Measurements from ENCODE around the gene HELZ2. TPM values are rescaled to one million over a fixed set of nuclear protein-coding genes. Genes with fewer than 3 reads are reported as not detected.

The HELZ2 gene, protein sequence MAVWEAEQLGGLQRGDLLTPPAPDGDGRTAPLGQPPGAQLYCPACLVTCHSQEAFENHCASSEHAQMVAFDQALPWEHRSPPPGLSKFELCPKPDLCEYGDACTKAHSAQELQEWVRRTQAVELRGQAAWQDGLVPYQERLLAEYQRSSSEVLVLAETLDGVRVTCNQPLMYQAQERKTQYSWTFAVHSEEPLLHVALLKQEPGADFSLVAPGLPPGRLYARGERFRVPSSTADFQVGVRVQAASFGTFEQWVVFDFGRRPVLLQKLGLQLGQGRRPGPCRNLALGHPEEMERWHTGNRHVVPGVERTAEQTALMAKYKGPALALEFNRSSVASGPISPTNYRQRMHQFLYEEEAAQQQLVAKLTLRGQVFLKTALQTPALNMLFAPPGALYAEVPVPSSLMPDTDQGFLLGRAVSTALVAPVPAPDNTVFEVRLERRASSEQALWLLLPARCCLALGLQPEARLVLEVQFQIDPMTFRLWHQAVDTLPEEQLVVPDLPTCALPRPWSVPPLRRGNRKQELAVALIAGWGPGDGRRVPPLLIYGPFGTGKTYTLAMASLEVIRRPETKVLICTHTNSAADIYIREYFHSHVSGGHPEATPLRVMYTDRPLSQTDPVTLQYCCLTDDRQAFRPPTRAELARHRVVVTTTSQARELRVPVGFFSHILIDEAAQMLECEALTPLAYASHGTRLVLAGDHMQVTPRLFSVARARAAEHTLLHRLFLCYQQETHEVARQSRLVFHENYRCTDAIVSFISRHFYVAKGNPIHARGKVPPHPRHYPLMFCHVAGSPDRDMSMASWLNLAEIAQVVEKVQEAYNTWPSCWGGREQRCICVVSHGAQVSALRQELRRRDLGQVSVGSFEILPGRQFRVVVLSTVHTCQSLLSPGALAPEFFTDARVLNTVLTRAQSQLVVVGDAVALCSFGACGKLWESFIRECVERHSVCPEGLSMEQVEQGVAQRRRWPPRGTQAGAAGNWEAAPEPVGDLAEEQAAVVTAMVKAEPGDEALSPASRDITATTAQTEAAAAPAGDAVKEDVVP (N-terminal part only)
- 42.8 and 56.6 TPM in 2 replicates for total RNA-seq

DNA sequence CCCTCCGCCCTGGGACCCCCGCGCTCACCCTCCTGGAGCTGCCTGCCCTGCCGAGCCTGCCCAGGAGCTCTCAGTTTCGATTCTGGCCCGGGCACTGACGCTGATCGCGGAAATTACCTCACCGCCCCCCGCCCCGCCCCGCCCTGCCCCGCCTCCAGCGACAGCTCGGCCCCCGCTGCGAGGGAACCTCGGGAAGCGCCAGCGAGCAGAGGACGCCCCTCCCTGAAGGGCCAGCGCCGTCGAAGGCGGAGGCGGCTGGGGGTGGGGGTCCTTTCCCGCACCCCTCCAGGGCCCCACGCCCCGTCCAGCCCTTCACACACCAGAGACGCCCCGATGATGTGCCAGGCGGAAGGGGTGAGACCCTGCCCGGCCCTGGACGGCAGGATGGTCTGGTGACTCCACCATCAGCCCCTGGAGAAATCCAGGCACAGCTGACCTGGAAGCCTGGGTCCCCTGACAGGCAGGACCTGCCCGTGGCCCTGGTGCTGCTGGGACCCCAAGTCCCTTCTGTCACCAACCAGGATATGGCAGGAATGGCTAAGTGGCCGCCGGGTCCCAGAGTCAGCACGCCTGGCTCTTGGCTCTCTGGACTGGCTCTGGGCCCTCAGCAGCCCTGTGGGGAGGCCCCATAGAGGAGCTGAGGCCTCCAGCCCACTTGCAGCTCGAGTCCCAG lies at the start of gene HELZ2:
HELZ2 (minus strand) TSS at position 84 of the 673 bp plus-strand sequence. CDS start 1,854 bp downstream, outside the sequence.

DNA sequence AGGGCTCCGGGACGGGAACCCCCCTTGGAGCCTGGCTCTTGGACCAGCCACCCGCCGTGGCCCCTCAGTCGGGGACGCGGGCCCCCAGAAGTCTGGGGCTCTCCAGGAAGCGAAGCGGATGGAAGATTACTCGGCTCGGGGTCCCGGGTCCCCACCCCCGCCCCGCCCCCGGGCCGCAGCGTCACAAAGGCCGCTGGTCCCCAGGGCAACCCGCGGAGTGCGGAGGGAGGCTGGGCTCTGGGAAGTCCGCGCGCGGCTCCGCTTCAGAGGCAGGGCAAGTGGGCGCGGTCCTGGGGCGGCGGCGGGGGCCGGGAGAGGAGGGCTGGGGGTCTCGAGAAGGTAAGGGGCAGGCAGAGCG lies 20.1 kb downstream of the HELZ2 start, which contains the start of gene FNDC11:
FNDC11 (plus strand) TSS at position 227 of the 358 bp plus-strand sequence. CDS start 1,505 bp downstream, outside the sequence.

DNA sequence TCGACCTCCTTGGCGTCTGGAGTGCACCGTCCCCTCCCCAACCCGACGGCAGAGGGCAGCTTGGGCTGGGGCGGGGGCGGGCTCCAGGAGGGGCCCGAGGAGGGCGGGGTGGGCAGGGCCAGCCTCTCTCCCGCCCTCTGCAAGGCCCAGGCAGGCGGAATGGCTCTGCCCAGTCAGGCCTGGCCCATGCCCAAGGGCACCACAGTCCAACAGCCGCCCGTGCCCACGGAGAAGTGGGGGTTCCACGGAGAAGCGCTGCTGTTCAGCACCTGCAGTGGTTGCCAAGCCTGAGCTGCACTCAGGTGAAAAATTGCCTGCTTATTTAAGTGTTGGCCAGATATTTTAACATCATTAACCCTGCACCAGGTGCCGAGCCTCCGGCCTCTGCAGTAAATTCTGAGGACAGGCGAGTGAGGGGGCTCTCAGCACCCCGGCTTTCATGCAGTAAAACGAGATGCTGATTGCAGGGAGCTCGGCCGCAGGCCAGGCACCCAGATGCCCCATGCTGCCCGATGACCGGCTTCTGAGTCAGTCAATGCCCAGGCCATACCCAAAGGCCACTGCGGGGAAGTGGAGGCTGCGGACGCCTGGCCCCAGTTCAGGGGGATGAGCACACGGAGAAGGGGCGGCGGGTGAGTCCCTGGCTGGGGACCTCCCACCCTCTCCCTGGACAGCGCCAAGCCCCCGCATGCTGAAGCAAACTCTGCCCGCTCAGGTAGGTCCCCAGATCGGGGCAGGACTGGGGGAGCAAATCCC lies 26.1 kb downstream of the HELZ2 start, which contains the start of gene SRMS:
SRMS (minus strand) TSS at position 25 of the 756 bp plus-strand sequence. CDS start 286 bp downstream, outside the sequence.

DNA sequence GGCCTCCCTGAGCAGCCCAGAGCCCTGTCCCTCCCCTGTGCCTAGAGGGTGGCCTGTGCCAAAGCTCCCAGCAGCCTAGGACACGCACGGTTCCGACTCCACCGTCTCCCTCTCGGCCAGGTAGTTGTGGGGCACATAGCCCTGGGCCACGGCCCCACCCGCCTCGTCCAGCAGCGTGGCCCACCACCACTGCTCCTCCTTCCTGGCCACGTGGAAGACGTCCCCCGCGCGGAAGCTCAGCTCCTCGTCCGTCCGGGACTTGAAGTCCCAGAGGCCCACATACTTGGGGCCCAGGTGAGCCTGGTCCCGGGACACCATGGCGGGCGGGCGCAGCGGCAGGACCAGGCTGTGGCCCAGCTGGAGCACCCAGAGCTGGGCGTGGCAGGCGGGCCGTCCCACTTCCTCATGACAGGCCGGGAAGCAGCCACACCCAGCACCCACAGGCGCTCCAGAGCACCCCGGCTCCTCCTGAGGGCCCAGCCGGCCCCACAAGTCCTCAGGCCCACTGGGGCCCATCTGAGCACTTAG lies 37.0 kb downstream of the HELZ2 start, which contains the start of gene PTK6:
PTK6 (minus strand) TSS at position 380 of the 528 bp plus-strand sequence; CDS start at position 318, 62 bp downstream.

Other genes with a start within 250 kb of the HELZ2 start
- gene CHRNA4, start 212.9 kb downstream of the HELZ2 start, total RNA-seq, result not detected in 2 replicates
- not detected in 2 replicates for gene KCNQ2, start 101.6 kb downstream of the HELZ2 start, total RNA-seq
- 2.3 and 3.5 TPM in 2 replicates for gene EEF1A2, start 75.2 kb downstream of the HELZ2 start, total RNA-seq
- 111 and 139 TPM in 2 replicates for gene PPDPF, start 53.5 kb downstream of the HELZ2 start, total RNA-seq
- gene PTK6, start 36.9 kb downstream of the HELZ2 start, total RNA-seq, result 0.07 and 0.10 TPM in 2 replicates
- not detected in 2 replicates for gene SRMS, start 26.5 kb downstream of the HELZ2 start, total RNA-seq
- gene FNDC11, start 20.1 kb downstream of the HELZ2 start, total RNA-seq, result 0.46 and 0.50 TPM in 2 replicates
- 11.6 and 12.7 TPM in 2 replicates for gene GMEB2, start 52.9 kb upstream of the HELZ2 start, total RNA-seq
- gene STMN3, start 79.2 kb upstream of the HELZ2 start, total RNA-seq, result 5.2 and 20.7 TPM in 2 replicates
- 11.9 and 22.5 TPM in 2 replicates for gene RTEL1, start 84.1 kb upstream of the HELZ2 start, total RNA-seq
- gene TNFRSF6B, start 122.4 kb upstream of the HELZ2 start, total RNA-seq, result 0.98 and 21.2 TPM in 2 replicates
- gene ARFRP1, start 133.7 kb upstream of the HELZ2 start, total RNA-seq, result 37.9 and 42.8 TPM in 2 replicates
- gene ZGPAT, start 133.8 kb upstream of the HELZ2 start, total RNA-seq, result 12.3 and 17.9 TPM in 2 replicates
- gene LIME1, start 162.4 kb upstream of the HELZ2 start, total RNA-seq, result 3.1 and 5.2 TPM in 2 replicates
- gene SLC2A4RG, start 165.5 kb upstream of the HELZ2 start, total RNA-seq, result 20.9 and 27.9 TPM in 2 replicates

Data from smooth muscle cell of the pulmonary artery (primary cell).